CD4-positive, alpha-beta T cell treated with Interleukin-15 for 1 hour (primary cell): ENCODE measurements around the gene NCBP2L.

Experiments
- DNase-seq: peaks from one replicate; pipeline ENCODE4 v3.0.0-alpha.2; 2020

Gene NCBP2L

DNA sequence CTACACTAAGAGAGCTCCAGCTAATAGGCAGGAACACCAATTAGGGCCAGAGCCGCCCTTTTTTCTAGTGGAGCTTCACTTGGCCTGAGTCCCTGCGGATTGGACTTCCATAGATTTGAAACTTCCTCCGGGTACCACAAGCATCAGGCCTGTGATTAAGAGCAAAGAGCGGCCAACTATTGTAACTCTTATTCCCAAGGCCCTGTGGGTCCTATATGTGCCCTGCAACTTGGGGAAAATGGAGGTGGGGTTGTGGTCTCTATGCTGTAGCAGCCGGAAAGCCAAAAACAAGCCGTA is at the start of gene NCBP2L:
NCBP2L (plus strand) TSS at position 198 of the 297 bp plus-strand sequence. CDS start 16,488 bp downstream, outside the sequence.
- DNase-seq: no peak

DNA sequence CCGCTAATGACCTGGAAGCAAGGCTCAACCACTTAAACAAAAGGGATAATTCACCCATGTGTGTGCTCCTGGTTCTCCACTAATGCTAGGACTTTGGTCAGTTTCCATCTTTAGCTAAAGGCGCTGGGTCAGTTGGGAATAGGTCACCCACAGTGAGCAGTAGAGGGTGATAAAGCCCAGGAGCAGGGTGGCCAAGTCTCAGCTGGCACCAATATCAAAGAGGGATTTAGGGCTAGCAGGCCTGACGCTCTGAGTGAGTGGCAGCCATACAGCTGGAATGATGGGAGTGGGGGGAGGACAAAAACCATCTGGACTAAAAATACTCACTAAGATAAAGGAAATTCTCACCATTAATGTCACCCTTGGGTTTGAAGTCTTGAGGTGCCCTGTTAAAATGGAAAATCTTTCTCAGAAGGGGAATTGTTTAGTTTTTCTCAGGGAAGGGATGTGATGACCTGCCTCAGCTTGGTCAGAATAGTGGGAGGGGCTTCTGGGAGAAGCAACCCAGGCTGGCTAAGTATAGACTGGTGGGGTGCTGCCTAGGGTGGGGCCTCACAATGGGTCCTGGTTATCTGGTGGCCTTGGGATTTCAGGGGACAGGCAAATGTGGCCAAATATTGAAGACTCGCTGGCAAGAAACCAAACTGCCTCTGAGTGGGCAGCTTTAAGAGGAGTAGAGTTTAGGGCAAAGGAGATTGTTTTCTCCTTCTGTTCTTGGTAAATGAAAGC is 49.0 kb upstream of the NCBP2L start:
- no peak for DNase-seq

DNA sequence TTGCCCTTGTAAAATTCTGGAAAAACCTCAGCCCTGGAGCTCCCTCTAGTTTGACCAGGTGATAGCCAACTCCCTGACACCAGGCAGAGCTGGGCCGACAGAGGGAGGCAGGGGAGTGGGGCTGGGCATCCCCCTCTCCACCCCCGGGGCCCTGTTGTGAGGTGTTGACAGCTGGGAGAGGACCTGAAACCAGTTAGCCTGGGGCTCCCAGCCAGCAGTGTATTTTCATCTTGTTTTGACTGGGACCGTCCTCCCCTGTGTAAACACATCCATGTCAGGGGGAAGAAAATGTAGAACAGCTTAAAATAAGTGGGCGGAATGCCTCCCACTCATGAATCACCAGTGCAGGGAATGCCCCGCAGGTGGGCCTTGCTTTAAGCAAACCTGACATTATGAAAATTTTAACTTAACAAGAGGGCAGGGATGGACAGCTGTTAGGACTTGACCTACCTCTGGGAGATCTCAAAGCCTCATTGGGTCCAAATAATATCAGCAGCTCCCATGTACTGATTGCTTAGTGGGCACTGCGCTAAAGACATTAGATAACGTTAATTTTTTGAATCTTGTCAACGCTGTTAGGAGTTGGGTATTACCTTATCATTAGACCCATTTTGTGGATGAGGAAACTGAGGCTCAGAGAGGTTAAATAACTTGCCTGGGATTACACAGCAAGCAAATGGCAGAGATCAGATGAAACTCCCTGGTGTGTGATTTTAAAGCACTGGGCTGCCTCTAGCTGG is 47.8 kb upstream of the NCBP2L start:
- DNase-seq: no peak

DNA sequence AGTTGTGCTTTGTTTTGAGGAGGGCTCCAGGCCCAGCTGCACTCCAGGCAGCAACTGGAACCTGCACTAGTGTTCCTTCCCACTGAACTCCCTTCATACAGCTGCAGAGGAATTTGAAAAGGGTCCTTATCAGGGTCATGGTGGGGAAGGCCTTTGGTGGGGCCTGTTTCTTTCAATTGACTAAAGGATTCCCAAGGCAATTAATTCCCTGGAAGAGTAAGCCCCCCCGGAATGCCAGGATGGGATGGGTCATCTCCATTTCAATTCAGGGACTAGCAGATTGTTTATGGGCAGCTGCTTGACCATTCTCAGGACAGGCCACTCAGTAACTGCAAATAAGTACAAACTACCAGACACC is 47.3 kb upstream of the NCBP2L start:
- no peak for DNase-seq

DNA sequence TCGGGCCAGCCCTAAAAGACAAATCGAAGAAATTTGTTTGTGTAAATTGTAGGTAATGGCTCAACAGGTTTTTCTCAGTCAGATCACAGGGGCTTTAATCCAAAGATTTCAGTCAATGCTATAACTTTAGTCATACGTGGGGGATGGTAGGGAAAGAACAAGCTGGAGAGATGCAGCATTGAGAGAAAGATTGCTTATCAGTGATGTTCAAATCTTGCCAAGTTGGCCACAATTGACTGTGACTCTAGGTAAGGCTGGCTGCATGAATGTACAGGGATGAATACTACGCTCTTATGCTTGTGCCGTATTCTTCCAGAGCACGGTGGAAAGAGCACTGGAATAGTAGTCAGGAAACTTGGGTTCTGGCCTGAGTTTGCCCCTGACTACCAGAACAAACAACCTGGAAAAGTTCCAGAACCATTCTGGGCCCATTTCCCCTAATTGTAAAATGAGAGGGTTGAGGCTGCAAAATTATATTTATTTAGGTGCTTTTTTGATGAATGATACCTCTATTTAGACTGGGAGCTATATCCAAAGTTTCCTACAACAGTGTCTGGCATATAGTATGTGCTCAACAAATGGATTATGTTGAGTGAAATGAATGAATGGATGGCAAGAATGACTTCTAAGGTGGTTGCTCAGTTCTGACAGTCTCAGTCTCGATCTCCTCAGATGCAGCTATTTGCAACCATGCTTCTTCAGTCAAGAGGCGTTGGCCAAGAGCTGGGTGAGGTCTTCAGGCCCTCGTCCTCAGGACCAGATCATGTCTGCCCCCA is 46.4 kb upstream of the NCBP2L start:
- DNase-seq: no peak

DNA sequence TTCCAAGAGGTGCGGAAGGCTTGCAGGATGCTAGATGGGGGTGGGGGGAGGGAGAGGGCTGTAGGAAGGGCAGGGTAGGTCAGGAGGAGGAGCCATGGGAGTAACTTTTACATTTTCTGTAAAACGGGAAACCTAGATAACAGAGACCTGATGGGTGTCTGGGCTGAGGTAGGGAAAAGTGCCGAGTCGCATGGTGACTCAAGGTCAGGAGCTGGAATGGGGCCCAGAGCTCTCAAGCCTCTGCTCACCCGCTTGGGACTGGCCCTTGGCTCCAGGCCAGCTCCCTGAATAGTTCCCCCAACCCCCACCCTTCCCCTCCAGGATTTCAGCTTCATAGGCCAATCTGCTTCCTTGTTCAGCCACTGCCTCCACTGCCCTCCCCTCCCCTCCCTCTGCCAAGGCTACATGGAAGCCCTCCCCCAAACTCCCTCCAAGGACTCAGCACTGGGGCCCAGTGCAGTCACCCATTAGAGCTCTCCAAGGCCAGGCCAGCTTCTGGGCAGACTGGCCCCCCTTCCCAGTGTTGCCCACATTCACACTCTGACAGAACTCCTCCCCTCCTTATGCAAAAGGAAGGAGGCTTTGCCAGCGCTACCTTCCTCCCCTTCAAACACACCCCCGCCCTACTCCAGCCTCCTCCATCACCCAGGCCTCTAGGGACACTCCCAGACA is 45.6 kb upstream of the NCBP2L start:
- DNase-seq: peak; percentile 24

DNA sequence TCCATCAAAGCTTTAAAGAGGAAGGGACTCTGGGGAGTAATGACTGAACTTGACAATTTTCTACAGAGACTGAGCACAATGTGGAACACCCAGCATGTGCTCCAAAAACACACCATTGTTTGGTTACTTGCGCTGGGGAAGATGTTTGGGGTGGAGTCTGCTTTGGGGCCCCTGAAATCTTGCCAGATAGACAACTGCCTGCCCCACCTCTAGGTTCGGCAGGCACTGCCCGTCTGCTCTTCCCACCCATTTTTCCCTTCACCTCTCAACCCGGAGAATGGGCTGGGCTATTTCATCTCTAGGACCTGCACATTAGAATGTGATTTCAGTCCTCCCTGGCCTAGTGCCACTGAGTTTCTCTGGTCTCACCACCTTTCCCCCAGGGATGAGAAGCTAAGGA is 43.8 kb upstream of the NCBP2L start:
- DNase-seq: no peak

DNA sequence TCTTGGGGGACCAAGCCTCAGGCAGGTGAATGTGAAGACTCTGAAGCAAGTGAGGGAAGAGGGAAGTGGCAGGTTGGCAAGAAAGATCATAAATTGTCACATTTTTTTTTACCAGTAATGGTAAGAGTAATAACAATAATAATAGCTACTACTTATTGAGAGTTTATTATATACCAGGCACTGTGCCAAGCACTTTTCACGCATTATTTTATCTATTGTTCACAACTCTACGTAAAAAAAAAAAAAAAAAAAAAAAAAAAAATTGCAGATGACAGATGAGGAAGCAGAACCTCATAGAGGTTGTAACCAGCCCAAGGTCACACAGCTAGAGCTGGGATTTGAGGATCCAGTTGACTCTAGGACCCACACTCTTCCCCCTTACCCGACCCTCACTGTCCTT is 42.9 kb upstream of the NCBP2L start:
- DNase-seq: no peak

DNA sequence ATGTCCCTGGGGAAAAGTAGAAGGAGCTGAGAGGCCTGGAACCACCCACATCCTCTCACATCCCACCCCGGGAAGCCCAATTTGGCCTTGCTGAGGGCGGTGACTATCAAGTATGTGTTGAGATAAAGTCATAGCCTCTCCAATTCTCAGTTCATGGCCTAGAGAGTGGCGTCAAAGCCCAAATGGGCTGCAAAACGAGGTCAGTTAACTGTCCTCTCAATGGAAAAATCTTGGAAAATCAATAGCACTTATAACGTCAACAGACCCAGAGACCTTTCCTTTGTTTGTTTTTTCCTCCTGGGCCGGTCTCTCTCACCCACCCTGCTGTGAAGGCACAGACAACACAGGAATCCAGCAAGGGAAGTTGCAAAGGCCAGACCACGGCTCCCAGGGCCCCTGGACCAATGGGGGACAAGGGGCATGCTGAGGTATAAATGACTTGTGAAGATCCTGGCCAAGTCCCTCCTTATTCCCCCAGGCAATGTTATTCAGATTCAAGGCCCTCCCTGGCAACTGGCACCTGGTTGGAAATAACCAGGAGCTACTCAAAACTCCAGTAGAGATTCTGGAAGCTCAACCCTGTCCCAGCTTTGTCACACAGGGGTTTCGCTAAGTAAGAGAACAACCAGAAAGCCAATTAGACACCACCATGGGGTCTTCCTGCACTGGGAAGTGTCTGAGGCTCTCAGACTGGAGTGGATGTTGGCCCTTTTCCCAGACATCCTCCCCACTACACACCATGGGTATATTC is 40.6 kb upstream of the NCBP2L start:
- DNase-seq: no peak

DNA sequence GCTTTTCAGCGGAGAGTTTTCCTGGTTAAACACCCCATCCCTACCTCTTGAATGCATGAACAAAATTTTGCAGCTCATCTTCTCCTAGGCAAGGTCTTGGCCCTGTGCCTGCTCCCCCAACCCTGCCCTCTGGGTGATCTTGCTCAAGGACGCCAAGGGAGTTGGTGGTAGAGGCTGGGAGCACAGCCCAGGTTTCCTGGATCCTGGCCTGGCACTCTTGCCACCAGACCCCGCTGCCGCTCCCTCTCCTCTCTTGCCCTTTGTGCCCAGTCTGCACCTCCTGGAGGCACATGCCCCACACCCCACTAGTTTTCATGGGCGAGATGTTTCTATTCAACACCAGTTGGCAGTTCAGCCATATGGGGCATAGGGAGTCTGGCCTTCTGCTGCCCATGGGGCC is 39.3 kb upstream of the NCBP2L start:
- DNase-seq: no peak

DNA sequence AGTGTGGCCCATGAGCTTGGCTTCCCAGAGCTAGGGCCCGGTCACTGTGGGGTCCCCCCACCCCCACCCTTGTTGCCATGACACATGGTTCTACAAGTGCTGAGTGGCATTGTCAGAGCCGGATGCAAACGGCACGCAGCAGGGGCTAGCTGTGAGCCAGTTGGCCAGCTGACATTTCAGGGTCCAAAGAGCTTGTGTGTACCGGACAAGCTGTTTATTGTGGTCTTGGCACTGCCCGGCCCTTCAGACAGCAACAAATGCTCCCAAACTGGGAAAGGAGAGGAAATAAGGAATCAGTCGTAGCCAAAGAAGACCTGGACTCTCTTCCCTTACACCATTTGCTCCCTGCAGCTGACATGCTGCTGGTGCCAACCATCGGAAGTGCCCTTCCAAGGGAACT is 38.8 kb upstream of the NCBP2L start:
- no peak for DNase-seq

DNA sequence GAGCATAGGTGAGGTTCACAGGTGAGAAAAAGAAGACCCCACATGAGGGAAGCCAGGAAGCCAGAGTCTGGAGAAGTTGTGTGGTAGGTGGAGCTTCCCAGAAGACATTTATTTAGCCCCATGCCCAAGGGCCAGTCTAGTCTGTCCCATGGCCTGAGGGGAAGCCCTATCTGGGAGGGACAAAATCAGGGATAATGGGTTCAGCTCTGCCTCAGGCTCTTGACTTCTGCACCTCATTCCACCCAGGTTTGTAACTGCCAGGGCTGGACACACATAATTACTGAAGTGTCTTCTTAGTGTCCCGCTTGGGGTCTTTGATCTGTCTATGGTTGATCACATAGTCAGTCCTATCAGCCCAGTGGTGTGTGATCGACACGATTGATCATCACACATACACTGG is 38.0 kb upstream of the NCBP2L start:
- no peak for DNase-seq

DNA sequence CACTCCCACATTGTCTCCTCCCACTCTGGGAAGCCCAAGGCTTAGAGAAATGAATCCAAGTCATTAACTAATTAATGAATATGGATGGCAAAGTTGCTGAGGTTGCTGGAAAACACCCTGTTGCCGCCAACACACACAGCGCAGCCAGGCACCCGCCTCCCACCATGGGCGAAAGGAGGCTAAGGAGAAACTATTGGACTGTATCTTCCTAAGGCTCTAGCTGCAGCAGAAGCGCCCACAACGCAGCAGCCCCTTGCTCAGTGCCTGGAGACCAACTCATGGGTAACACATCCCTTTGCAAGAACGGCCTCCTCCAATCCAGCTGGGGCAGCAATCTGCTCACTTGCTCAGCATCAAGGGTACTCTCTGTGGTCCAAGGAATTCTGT is 36.1 kb upstream of the NCBP2L start:
- DNase-seq: no peak

DNA sequence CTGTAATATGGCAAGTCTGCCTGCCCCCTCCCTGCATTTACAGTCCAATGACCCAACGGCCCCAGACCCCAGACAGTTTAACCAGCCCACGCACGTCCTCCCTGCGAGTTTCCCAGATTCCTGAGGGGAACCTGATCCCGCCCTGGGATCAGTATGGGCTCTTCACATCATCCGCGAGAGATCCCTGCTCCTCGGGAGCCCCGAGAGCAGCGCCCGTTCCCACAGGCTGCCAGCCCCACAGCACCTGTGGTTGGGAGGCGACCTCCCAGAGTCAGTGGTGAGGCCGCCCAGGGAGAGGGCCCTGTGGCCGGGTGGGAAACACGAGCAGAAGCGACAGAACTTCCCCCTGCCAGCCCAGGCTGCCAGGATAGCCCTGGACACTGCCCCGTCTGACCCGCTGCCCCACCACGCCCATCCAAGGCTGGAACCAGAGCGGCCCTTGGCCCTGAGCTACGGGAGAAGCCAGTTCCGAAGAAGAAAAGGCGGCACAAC is 34.8 kb upstream of the NCBP2L start:
- no peak for DNase-seq

DNA sequence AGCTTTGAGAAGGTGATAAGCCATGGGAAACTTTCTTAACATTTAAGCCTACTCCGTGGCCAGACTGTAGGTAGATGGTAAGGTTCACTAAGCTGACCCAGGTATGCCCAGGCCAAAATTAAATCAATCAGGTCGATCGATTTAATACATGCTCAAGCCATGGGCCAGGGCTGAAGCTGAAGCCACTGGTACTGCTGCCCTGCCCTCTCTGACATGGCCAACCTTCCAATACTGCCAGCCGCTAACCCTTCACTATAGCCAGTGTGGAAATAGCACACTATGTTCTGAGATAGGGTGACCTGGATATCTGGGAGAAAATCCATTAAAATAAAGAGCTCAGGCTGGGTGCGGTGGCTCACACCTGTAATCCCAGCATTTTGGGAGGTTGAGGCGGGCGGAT is 33.5 kb upstream of the NCBP2L start:
- no peak for DNase-seq

DNA sequence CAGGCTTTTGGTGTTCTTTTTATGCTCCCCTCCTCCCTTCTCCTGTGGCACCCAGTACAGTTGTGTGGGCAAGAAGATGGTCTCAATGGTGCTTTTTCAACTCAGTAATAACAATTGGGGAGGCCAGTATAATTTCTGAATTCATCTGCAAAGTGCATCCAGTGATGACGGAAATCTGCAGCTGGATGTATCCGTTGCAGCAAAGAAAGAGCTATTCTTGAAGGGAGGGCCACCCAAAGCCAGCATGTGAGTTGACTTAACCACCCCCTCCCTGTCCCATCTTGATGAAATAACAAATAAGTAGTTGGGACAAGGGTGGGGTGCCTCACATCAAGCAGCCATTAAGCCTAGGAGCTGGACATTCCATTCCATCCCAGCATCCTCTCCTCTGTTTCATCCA is 32.7 kb upstream of the NCBP2L start:
- no peak for DNase-seq

DNA sequence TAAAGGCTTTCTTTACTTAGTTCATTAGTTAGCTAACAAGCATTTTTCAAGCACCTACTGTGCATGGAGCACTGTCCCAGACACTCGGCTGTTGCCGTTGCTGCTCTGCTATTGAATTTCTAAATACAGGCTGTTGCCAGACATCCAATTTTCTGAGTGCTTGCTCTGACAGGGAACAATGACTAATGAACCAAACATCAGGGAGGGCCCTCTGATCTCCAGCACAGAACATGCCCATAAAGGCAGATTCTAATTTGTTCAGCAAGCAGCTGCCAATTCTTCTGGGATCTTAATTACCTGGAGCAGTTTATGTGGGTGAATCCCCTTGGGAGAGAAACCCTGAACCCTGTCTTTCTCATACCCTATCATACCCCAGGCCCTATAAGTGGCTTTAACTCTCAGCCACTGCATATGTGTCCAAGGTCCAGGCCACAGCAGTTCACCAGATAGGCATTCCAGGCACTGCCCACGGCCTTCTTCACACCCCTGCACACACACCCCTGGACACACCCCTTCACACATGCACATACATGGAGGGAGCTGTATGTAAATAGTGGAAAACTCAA is 29.9 kb upstream of the NCBP2L start:
- no peak for DNase-seq

DNA sequence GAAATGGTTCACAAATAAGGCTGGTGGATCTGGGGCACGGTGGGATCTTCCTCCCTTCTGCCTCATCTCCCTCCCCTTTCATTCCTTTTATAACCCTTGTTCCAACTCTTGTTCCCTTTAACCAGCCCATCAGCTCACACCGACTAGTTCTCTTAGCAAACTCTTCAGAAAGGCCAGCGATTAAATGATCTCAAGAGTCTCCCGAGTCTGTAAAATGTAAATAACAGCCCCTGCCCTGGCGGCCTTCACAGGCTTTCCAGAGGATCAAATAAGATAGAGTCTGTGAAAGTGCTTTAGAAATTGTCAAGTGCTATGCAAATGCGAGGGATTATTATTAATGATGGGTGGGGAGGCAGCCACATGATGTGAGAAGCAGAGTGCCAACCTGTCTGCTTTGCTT is 29.0 kb upstream of the NCBP2L start:
- no peak for DNase-seq

DNA sequence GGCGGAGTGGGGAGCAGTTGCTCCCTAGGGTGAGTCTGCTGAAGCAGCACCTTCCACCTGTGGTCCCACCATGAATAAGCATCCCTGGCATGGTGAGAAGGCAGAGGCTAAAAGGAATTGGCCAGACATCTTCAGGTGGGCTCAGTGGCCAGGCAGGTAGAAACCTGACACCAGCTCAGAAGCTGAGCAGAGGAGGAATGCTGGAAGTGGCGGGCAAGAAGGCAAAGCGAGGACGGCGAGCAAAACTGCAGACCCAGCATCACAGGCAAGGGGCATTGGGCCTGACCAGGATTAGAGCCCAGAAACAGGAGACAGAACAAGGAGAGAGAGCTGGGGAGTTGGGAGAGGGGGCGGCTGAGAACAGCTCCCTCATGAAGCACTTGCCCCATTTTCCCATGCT is 27.3 kb upstream of the NCBP2L start:
- no peak for DNase-seq

DNA sequence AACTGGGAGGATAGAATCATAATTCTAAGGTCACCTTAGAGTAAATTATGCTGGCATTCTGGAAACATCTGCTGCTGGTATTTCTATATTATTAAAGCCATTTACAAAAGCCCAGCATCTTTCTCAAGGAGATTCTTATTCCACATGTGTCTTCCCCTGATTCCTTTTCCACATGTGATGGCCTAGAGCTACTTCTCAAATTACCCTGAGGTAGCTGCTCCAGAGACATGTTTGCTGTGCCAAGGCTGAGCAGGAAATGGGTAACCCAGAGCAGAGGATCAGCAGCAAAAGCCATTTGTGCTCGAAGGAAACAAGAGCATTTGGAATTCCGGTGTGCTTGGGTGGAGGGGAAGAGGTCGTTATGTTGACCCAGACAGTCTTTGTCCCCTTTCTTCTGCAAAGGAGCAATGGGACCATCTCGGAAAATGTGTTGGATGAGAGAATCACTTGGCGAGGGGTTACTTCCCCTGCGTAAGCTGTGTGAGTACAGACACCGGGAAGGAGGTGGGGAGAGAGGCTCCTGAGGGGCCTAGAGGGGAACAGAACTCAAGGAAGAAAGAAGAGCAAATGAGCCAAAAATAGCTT is 26.6 kb upstream of the NCBP2L start:
- no peak for DNase-seq

DNA sequence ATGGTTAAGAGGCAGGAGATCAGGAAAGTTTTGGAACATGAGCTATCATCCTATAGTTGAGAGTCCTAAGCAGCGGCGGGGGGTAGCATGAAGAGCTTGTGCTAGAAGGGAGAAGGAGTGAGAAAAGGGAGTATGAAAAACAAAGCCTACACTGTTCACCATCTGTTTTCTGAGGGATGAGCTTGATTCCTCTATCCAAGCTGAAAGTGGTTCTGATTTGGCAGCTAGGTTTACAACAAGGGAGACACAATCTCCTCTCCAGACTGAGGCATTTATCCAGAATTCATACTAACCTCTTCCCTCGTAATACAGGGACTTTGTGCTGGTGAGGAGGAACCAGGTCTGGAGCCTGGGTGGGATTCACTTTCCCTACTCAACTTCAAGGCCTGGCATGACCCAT is 25.5 kb upstream of the NCBP2L start:
- no peak for DNase-seq

DNA sequence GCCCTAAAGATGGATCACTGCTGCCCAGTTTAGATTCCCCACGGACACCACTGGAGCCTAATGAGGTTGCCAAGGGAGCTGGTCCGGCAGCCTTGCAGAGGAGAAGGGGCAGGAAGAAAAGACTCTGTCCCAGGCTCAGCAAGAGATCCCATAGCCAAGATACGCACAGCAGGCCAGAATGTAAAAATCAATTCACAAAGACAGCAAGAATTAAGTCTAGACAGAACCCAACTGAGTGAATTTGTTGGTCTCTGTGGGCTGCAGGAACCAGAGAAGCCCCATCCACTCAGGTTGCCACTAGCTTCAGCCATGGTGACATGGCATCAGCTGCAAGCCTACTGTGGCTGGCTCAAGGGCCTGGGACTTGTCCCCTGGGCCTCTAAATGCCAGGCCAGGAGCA is 24.8 kb upstream of the NCBP2L start:
- DNase-seq: no peak
